ENCODE measurements around the gene CDRT4.

- TF ChIP-seq, protein P1, sequence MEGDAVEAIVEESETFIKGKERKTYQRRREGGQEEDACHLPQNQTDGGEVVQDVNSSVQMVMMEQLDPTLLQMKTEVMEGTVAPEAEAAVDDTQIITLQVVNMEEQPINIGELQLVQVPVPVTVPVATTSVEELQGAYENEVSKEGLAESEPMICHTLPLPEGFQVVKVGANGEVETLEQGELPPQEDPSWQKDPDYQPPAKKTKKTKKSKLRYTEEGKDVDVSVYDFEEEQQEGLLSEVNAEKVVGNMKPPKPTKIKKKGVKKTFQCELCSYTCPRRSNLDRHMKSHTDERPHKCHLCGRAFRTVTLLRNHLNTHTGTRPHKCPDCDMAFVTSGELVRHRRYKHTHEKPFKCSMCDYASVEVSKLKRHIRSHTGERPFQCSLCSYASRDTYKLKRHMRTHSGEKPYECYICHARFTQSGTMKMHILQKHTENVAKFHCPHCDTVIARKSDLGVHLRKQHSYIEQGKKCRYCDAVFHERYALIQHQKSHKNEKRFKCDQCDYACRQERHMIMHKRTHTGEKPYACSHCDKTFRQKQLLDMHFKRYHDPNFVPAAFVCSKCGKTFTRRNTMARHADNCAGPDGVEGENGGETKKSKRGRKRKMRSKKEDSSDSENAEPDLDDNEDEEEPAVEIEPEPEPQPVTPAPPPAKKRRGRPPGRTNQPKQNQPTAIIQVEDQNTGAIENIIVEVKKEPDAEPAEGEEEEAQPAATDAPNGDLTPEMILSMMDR (IDR thresholded peaks at IDR 0.05), result no peak
- no peak for TF ChIP-seq POLR2A (IDR thresholded peaks at IDR 0.05)
These were observed 45.8 kb upstream of the CDRT4 start for GRCh38 chr17:15513058-15513791.

Data from thyroid gland (tissue), 4 donors.